Left lobe of liver (tissue), 2 donors: ENCODE measurements around the gene PHF21A. TPM values are rescaled to one million over a fixed set of nuclear protein-coding genes. Genes with fewer than 3 reads are reported as not detected.

Source experiments
- ATAC-seq: fragments of 200-7000 bp; cut with Tn5 transposase; one replicate; pipeline ENCODE4 v1.9.1; 2020; ENCODE audit warnings: mild to moderate bottlenecking, moderate library complexity
- DNase-seq: peaks from one replicate; pipeline ENCODE4 v3.0.0-alpha.2; 2020; ENCODE audit warnings: low spot score
- total RNA-seq: library from RNA; stranded (reverse); gene quantifications from one replicate; pipeline ENCODE4 v1.2.1, GENCODE V29; 2021
- donor health status: DM: no; HTN: no; CAD: no; lungs with moderate emphysema.
- donor health status: DM: no; HTN: yes; CAD: no.

Gene PHF21A
- total RNA-seq, 1 donor from 2014 or later: 8.2 TPM

GRCh38 chr11:46079662-46080061 lies 41.6 kb downstream of the PHF21A start:
- DNase-seq: no peak
- ATAC-seq: no peak

- DNase-seq (no peak), ATAC-seq (no peak)
Observed at GRCh38 chr11:46075928-46076327, 45.3 kb downstream of the PHF21A start.

DNA sequence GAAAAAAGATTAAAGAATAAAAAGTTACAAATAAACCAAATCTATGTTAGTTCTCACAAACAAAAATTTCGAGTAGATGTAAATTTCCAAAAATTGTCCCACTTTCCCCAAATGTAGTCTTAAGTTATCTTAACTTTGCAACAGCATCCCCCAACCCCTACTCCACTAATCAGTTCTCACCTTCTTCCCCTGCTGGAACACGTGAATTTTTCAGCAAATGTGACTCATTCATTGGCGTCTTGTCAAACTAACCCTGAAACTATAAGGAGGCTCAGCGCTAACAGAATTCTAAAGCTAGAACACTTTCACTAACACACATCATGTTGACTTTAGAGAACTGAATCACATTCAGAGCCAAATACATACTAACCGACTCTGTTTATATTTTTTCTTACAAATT lies 46.1 kb downstream of the PHF21A start:
- DNase-seq (no peak), ATAC-seq (no peak)

DNA sequence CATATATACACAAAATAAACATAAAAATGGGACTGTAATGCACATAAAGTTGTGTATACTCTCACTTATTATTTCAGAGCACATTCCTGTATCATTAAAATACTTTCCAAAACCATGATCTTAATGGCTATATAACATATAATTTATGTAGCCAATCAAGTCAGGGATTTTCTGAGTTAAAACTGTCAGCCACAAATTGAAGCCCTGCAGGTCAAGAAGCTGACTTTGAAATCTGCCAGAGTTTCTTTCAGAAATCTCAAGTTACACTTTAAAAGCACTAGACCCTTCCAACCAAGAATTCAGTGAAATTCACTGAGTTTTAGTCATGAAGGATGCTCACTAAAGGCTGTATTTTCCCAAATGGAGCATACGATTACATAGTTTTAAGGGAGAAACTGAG lies 47.6 kb downstream of the PHF21A start:
- DNase-seq: no peak
- ATAC-seq: no peak

- no peak for DNase-seq
- no peak for ATAC-seq
Observed at GRCh38 chr11:46072172-46072964, 48.9 kb downstream of the PHF21A start.

GRCh38 chr11:46071091-46071490 lies 50.2 kb downstream of the PHF21A start:
- ATAC-seq: no peak
- no peak for DNase-seq

- ATAC-seq (no peak), DNase-seq (no peak)
Observed at GRCh38 chr11:46069595-46069994, 51.7 kb downstream of the PHF21A start.

- ATAC-seq (no peak), DNase-seq (no peak)
Observed at GRCh38 chr11:46066335-46066734, 54.9 kb downstream of the PHF21A start.

DNA sequence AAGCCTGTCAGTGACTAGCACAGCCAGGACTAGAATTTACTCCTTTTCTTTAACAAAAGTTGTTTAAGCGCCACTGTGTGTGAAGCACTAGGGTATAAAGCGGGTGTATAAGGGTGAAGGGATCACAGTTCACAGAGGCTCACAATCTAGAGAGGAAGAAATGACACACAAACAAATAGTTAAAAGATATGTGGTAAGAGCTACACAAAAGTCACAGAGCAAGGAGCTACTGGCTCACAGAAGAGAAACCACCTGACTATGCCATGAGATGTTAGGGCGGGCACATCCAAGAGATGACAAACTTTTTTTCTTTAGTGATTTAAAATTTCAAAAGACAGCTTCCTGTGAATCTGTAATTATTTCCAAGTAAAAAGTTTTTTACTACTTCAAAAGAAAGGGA lies 55.6 kb downstream of the PHF21A start:
- ATAC-seq: no peak
- DNase-seq: no peak

DNA sequence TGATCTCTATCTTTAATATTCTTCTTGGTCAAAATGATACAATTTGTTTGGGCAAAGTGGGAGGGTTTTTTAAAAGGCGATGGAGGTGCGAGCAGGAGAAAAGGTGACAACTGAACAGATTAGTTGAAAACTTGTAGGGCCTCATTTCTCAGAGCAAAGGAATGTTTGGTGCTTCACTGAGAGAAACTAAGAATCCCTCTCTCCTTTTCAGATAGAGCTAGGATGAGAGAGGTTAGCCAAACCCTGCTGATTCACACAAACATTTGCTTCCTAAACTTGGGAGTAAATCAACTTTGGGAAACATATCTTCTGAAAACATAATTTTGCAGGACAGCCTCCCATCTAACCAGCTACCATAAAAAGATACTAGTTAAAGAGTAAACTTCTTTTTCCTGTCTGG lies 57.0 kb downstream of the PHF21A start:
- ATAC-seq (no peak), DNase-seq (no peak)

- DNase-seq (no peak), ATAC-seq (no peak)
Observed at GRCh38 chr11:46063138-46063537, 58.1 kb downstream of the PHF21A start.

GRCh38 chr11:46060013-46060412 lies 61.2 kb downstream of the PHF21A start:
- DNase-seq (no peak), ATAC-seq (no peak)

DNA sequence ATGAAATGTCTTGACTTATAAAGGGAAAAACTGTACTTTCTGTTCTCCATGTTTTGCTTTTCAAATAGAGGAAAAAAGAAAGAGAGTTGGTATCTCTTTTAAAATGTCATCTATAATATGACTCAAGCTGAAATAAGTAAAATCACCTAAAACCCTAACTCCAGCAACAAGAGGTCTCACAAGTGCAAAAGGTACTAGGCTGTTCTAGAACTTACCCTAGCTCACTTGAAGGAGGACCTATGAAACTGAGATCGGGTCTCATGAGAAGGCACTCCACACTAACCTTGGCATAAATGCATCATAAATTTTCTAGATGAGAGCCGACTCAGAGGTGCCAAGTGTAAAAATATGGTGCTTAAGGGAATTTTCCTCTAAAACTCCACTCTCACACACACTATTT lies 63.8 kb downstream of the PHF21A start:
- DNase-seq (no peak), ATAC-seq (no peak)

DNA sequence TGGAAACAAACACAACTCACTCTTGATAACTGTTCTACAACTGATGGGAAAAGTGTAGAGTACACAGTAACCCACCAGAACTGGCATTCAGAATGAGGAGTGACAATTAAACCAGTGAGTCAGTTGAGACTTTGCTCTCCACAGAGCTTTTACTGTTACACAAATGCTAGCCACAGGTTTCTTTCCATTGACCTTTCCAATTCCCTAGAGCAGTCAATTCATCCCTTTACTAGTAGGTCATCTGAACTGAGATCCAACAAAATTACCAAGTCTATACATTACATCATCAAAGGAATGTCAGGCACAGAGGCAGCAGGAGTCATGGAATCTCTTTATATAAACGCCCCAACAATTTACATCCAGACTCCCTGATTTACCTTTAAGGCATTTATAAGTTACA lies 65.9 kb downstream of the PHF21A start:
- DNase-seq (no peak), ATAC-seq (no peak)

GRCh38 chr11:46051102-46051501 lies 70.2 kb downstream of the PHF21A start:
- DNase-seq (no peak), ATAC-seq (no peak)

DNA sequence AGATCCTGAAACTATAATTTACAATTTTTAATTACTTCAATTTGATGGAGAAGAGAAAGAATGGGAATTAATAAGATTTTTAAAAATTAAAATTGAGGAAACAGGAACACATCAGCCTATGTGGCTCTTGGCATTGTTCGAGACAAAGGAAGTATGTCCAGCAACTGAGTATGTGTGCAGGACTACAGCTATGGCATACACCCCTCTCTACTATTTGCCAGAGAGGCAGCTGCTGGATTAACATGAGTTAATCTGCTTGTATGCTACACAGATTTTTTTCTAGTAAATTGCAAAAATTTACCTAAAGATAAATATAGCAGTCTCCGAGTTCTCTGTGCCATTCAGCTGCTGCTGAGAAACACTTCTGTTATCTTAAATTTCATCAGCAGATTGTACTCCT lies 70.6 kb downstream of the PHF21A start:
- ATAC-seq (no peak), DNase-seq (no peak)

GRCh38 chr11:46050003-46050461 lies 71.2 kb downstream of the PHF21A start:
- no peak for DNase-seq

GRCh38 chr11:46049325-46049897 lies 71.8 kb downstream of the PHF21A start:
- DNase-seq (no peak), ATAC-seq (no peak)

More at GRCh38 chr11:46050003-46050461, 71.2 kb downstream of the PHF21A start:
- ATAC-seq: no peak

- DNase-seq: no peak
- no peak for ATAC-seq
Observed at GRCh38 chr11:46048198-46048597, 73.1 kb downstream of the PHF21A start.

DNA sequence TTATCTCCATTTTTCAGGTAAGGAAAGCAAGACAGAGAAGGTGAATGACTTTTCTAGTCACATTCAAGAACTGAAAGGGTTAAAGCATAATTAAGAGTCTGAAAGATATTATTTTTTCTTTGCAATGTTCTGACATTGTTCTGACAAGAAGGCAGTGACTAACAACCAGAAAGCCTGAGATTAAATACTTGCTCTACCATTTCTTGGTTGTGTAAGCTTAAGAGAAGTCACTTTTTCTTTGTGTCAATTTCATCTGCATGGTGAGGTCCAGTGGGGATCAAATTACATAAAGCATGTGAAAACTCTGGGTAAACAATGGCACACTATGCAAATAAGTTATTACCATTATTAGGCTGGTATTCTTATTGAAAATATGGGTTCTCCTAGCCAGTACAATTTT lies 73.7 kb downstream of the PHF21A start:
- DNase-seq: no peak
- ATAC-seq: no peak

DNA sequence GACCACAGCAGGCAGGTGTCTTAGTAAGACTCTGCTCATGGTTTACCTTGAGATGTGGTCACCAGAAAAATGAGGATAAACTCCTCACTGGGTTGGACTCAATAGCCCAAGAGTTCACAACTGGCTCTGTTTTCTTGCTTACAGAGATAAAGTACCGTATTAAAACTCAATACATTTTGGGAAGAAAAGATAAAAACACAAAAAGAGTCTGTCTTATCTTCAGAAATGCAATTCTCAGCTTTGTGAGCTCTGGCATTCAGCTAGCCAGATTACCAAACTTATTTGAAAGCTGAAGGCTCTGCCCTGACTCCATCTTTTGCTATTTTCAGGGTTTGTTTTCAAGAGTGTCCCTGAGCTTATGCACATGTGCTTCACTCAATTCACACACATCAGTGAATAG lies 75.4 kb downstream of the PHF21A start:
- ATAC-seq: no peak
- no peak for DNase-seq

GRCh38 chr11:46044601-46045000 lies 76.7 kb downstream of the PHF21A start:
- ATAC-seq (no peak), DNase-seq (no peak)

GRCh38 chr11:46039990-46040389 lies 81.3 kb downstream of the PHF21A start:
- no peak for DNase-seq
- ATAC-seq: no peak
